Activated naive CD8-positive, alpha-beta T cell treated with anti-CD3 and anti-CD28 coated beads for 36 hours (primary cell): Measurements from ENCODE around the gene PTPA. TPM values are rescaled to one million over a fixed set of nuclear protein-coding genes. Genes with fewer than 3 reads are reported as not detected.
A peak's percentile ranks its signal among the peaks of the same experiment; 100 is the strongest.

Source experiments
- DNase-seq: peaks from one replicate; pipeline ENCODE4 v3.0.0; 2021
- H3K27ac Mint-ChIP-seq: one replicate; pipeline ENCODE4 v1.8.0; 2022; ENCODE audit warnings: mild to moderate bottlenecking, moderate library complexity, mixed read lengths
- H3K27me3 Mint-ChIP-seq: one replicate; pipeline ENCODE4 v1.8.0; 2022; ENCODE audit warnings: mild to moderate bottlenecking, mixed read lengths
- H3K36me3 Mint-ChIP-seq: one replicate; pipeline ENCODE4 v1.8.0; 2021; ENCODE audit warnings: mild to moderate bottlenecking, mixed read lengths
- H3K4me1 Mint-ChIP-seq: one replicate; pipeline ENCODE4 v1.8.0; 2021; ENCODE audit warnings: mixed read lengths
- H3K4me3 Mint-ChIP-seq: one replicate; pipeline ENCODE4 v1.8.0; 2022; ENCODE audit warnings: mild to moderate bottlenecking, moderate library complexity, mixed read lengths
- H3K9me3 Mint-ChIP-seq: one replicate; pipeline ENCODE4 v1.8.0; 2022; ENCODE audit warnings: mixed read lengths
- total RNA-seq, 2 experiments: library from RNA; stranded (reverse); gene quantifications; one replicate each; pipeline ENCODE4 v1.2.3, GENCODE V29; 2021

The PTPA gene
- total RNA-seq, 2 experiments from 2014 or later = 101 to 104 TPM

GRCh38 chr9:129165198-129165597, 54.0 kb downstream of the PTPA start:
- no peak overlapping the region for H3K27ac Mint-ChIP-seq
- no peaks in the 10 kb centered on the region for H3K9me3 Mint-ChIP-seq

GRCh38 chr9:129166623-129167557, 55.7 kb downstream of the PTPA start:
- no peaks in the 10 kb centered on the region for H3K27me3 Mint-ChIP-seq
- peak overlapping the region; percentile 47 for H3K4me3 Mint-ChIP-seq
- no peaks in the 10 kb centered on the region for H3K36me3 Mint-ChIP-seq
- H3K4me1 Mint-ChIP-seq = peaks cover 13% of the 10 kb centered on the region
- no peak for DNase-seq
- H3K27ac Mint-ChIP-seq = no peak overlapping the region
- H3K9me3 Mint-ChIP-seq = no peaks in the 10 kb centered on the region

More at GRCh38 chr9:129165198-129165597, 54.0 kb downstream of the PTPA start:
- Mint-ChIP-seq H3K27me3 (no peaks in the 10 kb centered on the region), H3K36me3 (no peaks in the 10 kb centered on the region), H3K4me3 (no peak overlapping the region), H3K4me1 (peaks cover 13% of the 10 kb centered on the region)
- DNase-seq = no peak

GRCh38 chr9:129170229-129170628, 59.0 kb downstream of the PTPA start:
- Mint-ChIP-seq H3K27ac (no peak overlapping the region), H3K4me3 (no peak overlapping the region), H3K36me3 (no peaks in the 10 kb centered on the region), H3K4me1 (peaks cover 15% of the 10 kb centered on the region), H3K9me3 (no peaks in the 10 kb centered on the region), H3K27me3 (no peaks in the 10 kb centered on the region)
- no peak for DNase-seq

- no peak overlapping the region for H3K4me3 Mint-ChIP-seq
- no peaks in the 10 kb centered on the region for H3K36me3 Mint-ChIP-seq
- H3K9me3 Mint-ChIP-seq = no peaks in the 10 kb centered on the region
- no peak for DNase-seq
- H3K27me3 Mint-ChIP-seq = no peaks in the 10 kb centered on the region
- H3K27ac Mint-ChIP-seq = no peak overlapping the region
- peaks cover 16% of the 10 kb centered on the region for H3K4me1 Mint-ChIP-seq
Observed at GRCh38 chr9:129171993-129172751, 61.0 kb downstream of the PTPA start.

GRCh38 chr9:129172816-129173215, 61.6 kb downstream of the PTPA start:
- no peak overlapping the region for H3K4me3 Mint-ChIP-seq
- no peaks in the 10 kb centered on the region for H3K36me3 Mint-ChIP-seq
- no peak overlapping the region for H3K27ac Mint-ChIP-seq
- H3K9me3 Mint-ChIP-seq = no peaks in the 10 kb centered on the region
- no peaks in the 10 kb centered on the region for H3K27me3 Mint-ChIP-seq
- no peak for DNase-seq
- H3K4me1 Mint-ChIP-seq = peaks cover 9% of the 10 kb centered on the region

- DNase-seq = no peak
- no peaks in the 10 kb centered on the region for H3K27me3 Mint-ChIP-seq
- H3K36me3 Mint-ChIP-seq = no peaks in the 10 kb centered on the region
- no peak overlapping the region for H3K27ac Mint-ChIP-seq
- H3K4me3 Mint-ChIP-seq = peak overlapping the region; percentile 76
- peaks cover 6% of the 10 kb centered on the region for H3K4me1 Mint-ChIP-seq
- H3K9me3 Mint-ChIP-seq = no peaks in the 10 kb centered on the region
Observed at GRCh38 chr9:129173296-129174101, 62.3 kb downstream of the PTPA start.

- H3K27ac Mint-ChIP-seq = no peak overlapping the region
- no peaks in the 10 kb centered on the region for H3K36me3 Mint-ChIP-seq
Observed at GRCh38 chr9:129174102-129174723, 63.0 kb downstream of the PTPA start.

GRCh38 chr9:129174724-129175514, 63.7 kb downstream of the PTPA start:
- Mint-ChIP-seq H3K9me3 (no peaks in the 10 kb centered on the region), H3K27me3 (no peaks in the 10 kb centered on the region), H3K36me3 (no peaks in the 10 kb centered on the region)

More at GRCh38 chr9:129174102-129174723, 63.0 kb downstream of the PTPA start:
- Mint-ChIP-seq H3K4me1 (peaks cover 6% of the 10 kb centered on the region), H3K4me3 (peak overlapping the region; percentile 76), H3K9me3 (no peaks in the 10 kb centered on the region), H3K27me3 (no peaks in the 10 kb centered on the region)
- DNase-seq = peak; percentile 81

GRCh38 chr9:129175515-129175824, 64.3 kb downstream of the PTPA start:
- Mint-ChIP-seq H3K27ac (peak overlapping the region; percentile 69), H3K4me3 (peak overlapping the region; percentile 74), H3K9me3 (no peaks in the 10 kb centered on the region), H3K36me3 (no peaks in the 10 kb centered on the region), H3K4me1 (peaks cover 6% of the 10 kb centered on the region), H3K27me3 (no peaks in the 10 kb centered on the region)
- DNase-seq = no peak

More at GRCh38 chr9:129174724-129175514, 63.7 kb downstream of the PTPA start:
- DNase-seq = peak; percentile 47
- Mint-ChIP-seq H3K4me3 (peak overlapping the region; percentile 76), H3K27ac (peak overlapping the region; percentile 69), H3K4me1 (peaks cover 6% of the 10 kb centered on the region)

- H3K27ac Mint-ChIP-seq = peak overlapping the region; percentile 69
- peaks cover 6% of the 10 kb centered on the region for H3K4me1 Mint-ChIP-seq
- H3K27me3 Mint-ChIP-seq = no peaks in the 10 kb centered on the region
- peak overlapping the region; percentile 74 for H3K4me3 Mint-ChIP-seq
- peak; percentile 78 for DNase-seq
- no peaks in the 10 kb centered on the region for H3K9me3 Mint-ChIP-seq
- H3K36me3 Mint-ChIP-seq = no peaks in the 10 kb centered on the region
Observed at GRCh38 chr9:129175825-129176633, 64.8 kb downstream of the PTPA start.

GRCh38 chr9:129176701-129177442, 65.7 kb downstream of the PTPA start:
- Mint-ChIP-seq H3K9me3 (no peaks in the 10 kb centered on the region), H3K4me3 (peak overlapping the region; percentile 74), H3K36me3 (no peaks in the 10 kb centered on the region), H3K27me3 (no peaks in the 10 kb centered on the region), H3K4me1 (peaks cover 6% of the 10 kb centered on the region), H3K27ac (no peak overlapping the region)
- peak; percentile 23 for DNase-seq

- no peaks in the 10 kb centered on the region for H3K36me3 Mint-ChIP-seq
- peak; percentile 63 for DNase-seq
- no peak overlapping the region for H3K4me3 Mint-ChIP-seq
- peaks cover 6% of the 10 kb centered on the region for H3K4me1 Mint-ChIP-seq
- H3K9me3 Mint-ChIP-seq = no peaks in the 10 kb centered on the region
- H3K27ac Mint-ChIP-seq = no peak overlapping the region
- no peaks in the 10 kb centered on the region for H3K27me3 Mint-ChIP-seq
Observed at GRCh38 chr9:129177443-129177790, 66.2 kb downstream of the PTPA start.
